Keratinocyte (primary cell): ENCODE measurements around the gene ANO2. TPM values are rescaled to one million over a fixed set of nuclear protein-coding genes. Genes with fewer than 3 reads are reported as not detected.

ENCODE experiments used
- DNase-seq: peaks from one replicate; pipeline ENCODE4 v3.0.0-alpha.2; 2011; ENCODE audit warnings: low read depth, missing footprints, low spot score
- FAIRE-seq: peaks from 2 replicates; lab custom pipeline; 2011; peaks lifted over from hg19 to GRCh38; lab: Jason Lieb, UNC
- H2AFZ ChIP-seq: 2 replicates; pipeline ENCODE4 v1.6.0; 2012; ENCODE audit warnings: low read length, control low read depth, inconsistent platforms; ENCODE audit not compliant: control insufficient read depth
- H3K27ac ChIP-seq: 2 replicates; pipeline ENCODE4 v1.5.1; 2011; ENCODE audit warnings: low read length; ENCODE audit not compliant: control insufficient read depth, insufficient read depth
- H3K27me3 ChIP-seq: 3 replicates; pipeline ENCODE4 v1.6.0; 2011; ENCODE audit warnings: low read length; ENCODE audit not compliant: control insufficient read depth, insufficient read depth; ENCODE audit errors: extremely low read depth
- H3K36me3 ChIP-seq, 2 experiments: 2 replicates in 1 of 2; 3 replicates in 1 of 2; pipeline ENCODE4 v1.5.1; 2011; ENCODE audit warnings: low read length in 2 of 2, mild to moderate bottlenecking in 1 of 2; ENCODE audit not compliant: control insufficient read depth in 2 of 2, insufficient read depth in 2 of 2; ENCODE audit errors: extremely low read depth in 1 of 2
- H3K4me1 ChIP-seq: 3 replicates; pipeline ENCODE4 v1.5.1; 2011; ENCODE audit warnings: low read length; ENCODE audit not compliant: control insufficient read depth, insufficient read depth; ENCODE audit errors: extremely low read depth
- H3K4me2 ChIP-seq: 3 replicates; pipeline ENCODE4 v1.6.0; 2011; ENCODE audit warnings: low read depth, low read length; ENCODE audit not compliant: control insufficient read depth, insufficient read depth; ENCODE audit errors: extremely low read depth
- H3K4me3 ChIP-seq, 3 experiments: fragments of 200-600 bp in 1 of 3; sonication (generic) in 1 of 3; 2 replicates in 2 of 3; 3 replicates in 1 of 3; pipeline ENCODE4 v1.5.1; 2011 to 2016; ENCODE audit warnings: low read length in 3 of 3, mild to moderate bottlenecking in 3 of 3, control low read depth in 2 of 3, inconsistent platforms in 1 of 3, low read depth in 1 of 3, mixed read lengths in 1 of 3, mixed run types in 1 of 3, moderate library complexity in 1 of 3; ENCODE audit not compliant: control insufficient read depth in 2 of 3, insufficient read depth in 2 of 3; ENCODE audit errors: extremely low read depth in 1 of 3
- H3K79me2 ChIP-seq: 2 replicates; pipeline ENCODE4 v1.6.0; 2012; ENCODE audit warnings: low read length; ENCODE audit not compliant: control insufficient read depth, insufficient read depth
- H3K9ac ChIP-seq: 3 replicates; pipeline ENCODE4 v1.6.0; 2011; ENCODE audit warnings: low read length; ENCODE audit not compliant: control insufficient read depth, insufficient read depth; ENCODE audit errors: extremely low read depth
- H3K9me1 ChIP-seq: 3 replicates; pipeline ENCODE4 v1.6.0; 2011; ENCODE audit warnings: low read length; ENCODE audit not compliant: control insufficient read depth, insufficient read depth; ENCODE audit errors: extremely low read depth
- H3K9me3 ChIP-seq: 2 replicates; pipeline ENCODE4 v1.5.1; 2012; ENCODE audit warnings: low read depth, low read length; ENCODE audit not compliant: control insufficient read depth
- H4K20me1 ChIP-seq: 3 replicates; pipeline ENCODE4 v1.6.0; 2011; ENCODE audit warnings: low read length; ENCODE audit not compliant: control insufficient read depth, insufficient read depth; ENCODE audit errors: extremely low read depth
- CTCF ChIP-seq, 3 experiments: IDR thresholded peaks in 1 of 3; conservative IDR thresholded peaks in 1 of 3; optimal IDR thresholded peaks in 1 of 3; 2 replicates in 2 of 3; 3 replicates in 1 of 3; pipeline versions ENCODE3 to v1.5.1; 2011; ENCODE audit warnings: low read length in 3 of 3, mild to moderate bottlenecking in 3 of 3, moderate library complexity in 2 of 3, control low read depth in 1 of 3, inconsistent platforms in 1 of 3; ENCODE audit not compliant: insufficient read depth in 2 of 3; ENCODE audit errors: extremely low read depth in 1 of 3
- EZH2 ChIP-seq: IDR thresholded peaks from one replicate; pipeline ENCODE4 v1.6.1; 2012; ENCODE audit warnings: inconsistent platforms, mild to moderate bottlenecking, low read length, moderate library complexity
- dilution Hi-C: fragments of 300-500 bp; cut with MboI; formaldehyde crosslinking; loops from one replicate; pipeline ENCODE4 v1.7.0; 2020; ENCODE audit warnings: low sequenced_read_pairs; ENCODE audit not compliant: extremely low pct_ligation_motif_present
- polyA plus RNA-seq, 5 experiments: library from polyadenylated mRNA; depleted of rRNA in 3 of 5; stranded (reverse) in 3 of 5; stranded (forward) in 1 of 5; unstranded in 1 of 5; fragments of >200 nt; gene quantifications; 1 replicate in 1 of 5; 2 replicates in 3 of 5; 3 replicates in 1 of 5; pipeline versions ENCODE4 v1.2.1 to v1.2.3, GENCODE V29; 2011 to 2012; ENCODE audit warnings: missing spikeins in 2 of 5, low read depth in 1 of 5, low replicate concordance in 1 of 5

Gene ANO2
- polyA plus RNA-seq, 1 donor (not counting 4 experiments of a cell fraction or from before 2014, with no cell fraction given) = 0.14 TPM

- H3K9me3 ChIP-seq = no peaks in the 10 kb centered on the region
- no peak for TF ChIP-seq CTCF (optimal IDR thresholded peaks at IDR 0.05 in 1 of 3, IDR thresholded peaks at IDR 0.05 in 1 of 3, conservative IDR thresholded peaks at IDR 0.05 in 1 of 3; ENCODE audit: extremely low read depth in 1 of 3, insufficient read depth in 2 of 3, low read length in 3 of 3)
- no peak for TF ChIP-seq EZH2
- dilution Hi-C loops = no loop called here
- no peaks in the 10 kb centered on the region for H3K79me2 ChIP-seq
- H3K9ac ChIP-seq = no peak overlapping the region
- no peak overlapping the region for H3K4me3 ChIP-seq
- H4K20me1 ChIP-seq = no peaks in the 10 kb centered on the region
- H2AFZ ChIP-seq = no peak overlapping the region
- H3K9me1 ChIP-seq = no peaks in the 10 kb centered on the region
- H3K4me2 ChIP-seq = no peak overlapping the region
- DNase-seq (no peak), FAIRE-seq (no peak)
- H3K27me3 ChIP-seq = no peaks in the 10 kb centered on the region
- no peaks in the 10 kb centered on the region for H3K4me1 ChIP-seq
- no peak overlapping the region for H3K27ac ChIP-seq
- no peaks in the 10 kb centered on the region for H3K36me3 ChIP-seq
Measured at GRCh38 chr12:5723711-5724252, 221.3 kb downstream of the ANO2 start.

- Histone ChIP-seq H3K27me3 (no peaks in the 10 kb centered on the region), H3K4me2 (no peak overlapping the region), H3K36me3 (no peaks in the 10 kb centered on the region), H3K9me3 (no peaks in the 10 kb centered on the region), H3K9ac (no peak overlapping the region), H3K79me2 (no peaks in the 10 kb centered on the region), H3K4me3 (no peak overlapping the region), H3K4me1 (no peaks in the 10 kb centered on the region), H2AFZ (no peak overlapping the region), H3K9me1 (no peaks in the 10 kb centered on the region), H4K20me1 (no peaks in the 10 kb centered on the region), H3K27ac (no peak overlapping the region)
- TF ChIP-seq CTCF (optimal IDR thresholded peaks at IDR 0.05 in 1 of 3, IDR thresholded peaks at IDR 0.05 in 1 of 3, conservative IDR thresholded peaks at IDR 0.05 in 1 of 3; ENCODE audit: extremely low read depth in 1 of 3, insufficient read depth in 2 of 3, low read length in 3 of 3) = no peak
- no peak for TF ChIP-seq EZH2
- no peak for FAIRE-seq
- dilution Hi-C loops = no loop called here
- DNase-seq = no peak
Measured at GRCh38 chr12:5723071-5723470, 222.0 kb downstream of the ANO2 start.
